ENCODE results near the gene AHI1. TPM values are rescaled to one million over a fixed set of nuclear protein-coding genes. Genes with fewer than 3 reads are reported as not detected.

The AHI1 gene
- total and polyA plus RNA-seq, 12 donors = 4.1 to 19.8 (median 11.9) TPM

GRCh38 chr6:135440087-135440792, 57.3 kb downstream of the AHI1 start:
- intact Hi-C loops (cut with DNase I) = no loop called here
- Histone ChIP-seq H3K27me3 (no peaks in the 10 kb centered on the region), H3K4me1 (peaks cover 0 to 3% (median 0%) of the 10 kb centered on the region in 9 donors), H3K27ac (no peak overlapping the region), H3K9me3 (no peaks in the 10 kb centered on the region), H3K4me3 (no peak overlapping the region), H3K36me3 (peaks cover 0 to 80% (median 6%) of the 10 kb centered on the region in 9 donors)
- 87 to 91% methylated on average over 8 of the region's 8 CpGs for WGBS, 2 donors
- TF ChIP-seq CTCF (IDR thresholded peaks at IDR 0.05) = no peak
- DNase-seq (no peak), ATAC-seq (no peak)

- WGBS, 2 donors = 87 to 90% methylated on average over 4 of the region's 4 CpGs
- intact Hi-C loops (cut with DNase I) = no loop called here
Measured at GRCh38 chr6:135439549-135439948, 58.0 kb downstream of the AHI1 start.

GRCh38 chr6:135438907-135439535, 58.5 kb downstream of the AHI1 start:
- intact Hi-C loops (cut with DNase I) = no loop called here
- H3K27me3 ChIP-seq = no peaks in the 10 kb centered on the region
- H3K4me1 ChIP-seq = peaks cover 0 to 7% (median 0%) of the 10 kb centered on the region in 9 donors
- H3K4me3 ChIP-seq = no peak overlapping the region
- no peaks in the 10 kb centered on the region for H3K9me3 ChIP-seq
- no peak for ATAC-seq
- DNase-seq = no peak
- H3K36me3 ChIP-seq = peaks cover 0 to 80% (median 6%) of the 10 kb centered on the region in 9 donors
- 61% methylated on average over 3 of the region's 3 CpGs for WGBS, 2 donors
- TF ChIP-seq CTCF (IDR thresholded peaks at IDR 0.05) = peak in 6 of 9 donors; percentile 13 to 38 (median 22)
- H3K27ac ChIP-seq = no peak overlapping the region

More at GRCh38 chr6:135439549-135439948, 58.0 kb downstream of the AHI1 start:
- DNase-seq (no peak), ATAC-seq (no peak)
- H3K27me3 ChIP-seq = no peaks in the 10 kb centered on the region
- H3K36me3 ChIP-seq = peaks cover 0 to 80% (median 6%) of the 10 kb centered on the region in 9 donors
- H3K9me3 ChIP-seq = no peaks in the 10 kb centered on the region
- no peak overlapping the region for H3K4me3 ChIP-seq
- H3K4me1 ChIP-seq = peaks cover 0 to 3% (median 0%) of the 10 kb centered on the region in 9 donors
- no peak overlapping the region for H3K27ac ChIP-seq
- no peak for TF ChIP-seq CTCF (IDR thresholded peaks at IDR 0.05)

- DNase-seq (no peak), ATAC-seq (no peak)
- no peaks in the 10 kb centered on the region for H3K27me3 ChIP-seq
- intact Hi-C loops (cut with DNase I) = no loop called here
- no peak for TF ChIP-seq CTCF (IDR thresholded peaks at IDR 0.05)
- H3K9me3 ChIP-seq = no peaks in the 10 kb centered on the region
- H3K4me3 ChIP-seq = no peak overlapping the region
- no peak overlapping the region for H3K27ac ChIP-seq
- H3K4me1 ChIP-seq = peaks cover 0 to 5% (median 0%) of the 10 kb centered on the region in 9 donors
- H3K36me3 ChIP-seq = peaks cover 0 to 92% (median 0%) of the 10 kb centered on the region in 9 donors
Measured at GRCh38 chr6:135434991-135435390, 62.5 kb downstream of the AHI1 start.
